ENCODE measurements around the gene POMC. TPM values are rescaled to one million over a fixed set of nuclear protein-coding genes. Genes with fewer than 3 reads are reported as not detected.
"Not testable (repeated sequence)": the region's sequence is repeated elsewhere in the genome, so short reads cannot be mapped to it uniquely, and the experiment has no call there.

Gene POMC
- total RNA-seq, 1 donor from 2014 or later: 0.29 TPM

DNA sequence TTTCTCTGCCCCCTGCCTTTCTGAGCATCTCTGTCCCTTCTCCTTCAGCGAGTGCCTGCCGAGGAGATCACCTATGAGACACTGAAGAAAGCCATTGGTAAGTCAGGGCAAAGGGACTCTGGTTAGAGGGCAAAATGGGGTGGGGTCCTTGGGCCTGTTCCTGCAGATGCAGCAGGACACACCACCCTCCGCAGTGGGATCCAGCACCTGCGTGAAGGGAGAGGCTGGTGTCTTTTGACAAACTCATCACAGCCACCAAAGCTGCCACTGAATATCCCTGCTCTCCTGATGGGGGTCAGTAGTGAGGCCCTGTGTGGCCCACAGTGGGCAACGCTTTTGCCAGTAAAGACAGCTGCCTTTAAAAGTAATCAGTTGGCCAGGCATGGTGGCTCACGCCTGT is 18.7 kb downstream of the POMC start:
- Mint-ChIP-seq H3K4me3 (ENCODE audit: unreplicated experiment) (no peak overlapping the region), H3K36me3 (ENCODE audit: unreplicated experiment) (peaks cover 9% of the 10 kb centered on the region), H3K9me3 (ENCODE audit: unreplicated experiment) (no peaks in the 10 kb centered on the region), H3K4me1 (ENCODE audit: low read depth, unreplicated experiment) (no peaks in the 10 kb centered on the region), H3K27me3 (ENCODE audit: unreplicated experiment) (peaks cover 5% of the 10 kb centered on the region), H3K27ac (ENCODE audit: unreplicated experiment) (no peak overlapping the region)
- DNase-seq: no peak
- TF ChIP-seq, protein P1, sequence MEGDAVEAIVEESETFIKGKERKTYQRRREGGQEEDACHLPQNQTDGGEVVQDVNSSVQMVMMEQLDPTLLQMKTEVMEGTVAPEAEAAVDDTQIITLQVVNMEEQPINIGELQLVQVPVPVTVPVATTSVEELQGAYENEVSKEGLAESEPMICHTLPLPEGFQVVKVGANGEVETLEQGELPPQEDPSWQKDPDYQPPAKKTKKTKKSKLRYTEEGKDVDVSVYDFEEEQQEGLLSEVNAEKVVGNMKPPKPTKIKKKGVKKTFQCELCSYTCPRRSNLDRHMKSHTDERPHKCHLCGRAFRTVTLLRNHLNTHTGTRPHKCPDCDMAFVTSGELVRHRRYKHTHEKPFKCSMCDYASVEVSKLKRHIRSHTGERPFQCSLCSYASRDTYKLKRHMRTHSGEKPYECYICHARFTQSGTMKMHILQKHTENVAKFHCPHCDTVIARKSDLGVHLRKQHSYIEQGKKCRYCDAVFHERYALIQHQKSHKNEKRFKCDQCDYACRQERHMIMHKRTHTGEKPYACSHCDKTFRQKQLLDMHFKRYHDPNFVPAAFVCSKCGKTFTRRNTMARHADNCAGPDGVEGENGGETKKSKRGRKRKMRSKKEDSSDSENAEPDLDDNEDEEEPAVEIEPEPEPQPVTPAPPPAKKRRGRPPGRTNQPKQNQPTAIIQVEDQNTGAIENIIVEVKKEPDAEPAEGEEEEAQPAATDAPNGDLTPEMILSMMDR (IDR thresholded peaks at IDR 0.05; ENCODE audit: partially characterized antibody, unreplicated experiment): no peak

DNA sequence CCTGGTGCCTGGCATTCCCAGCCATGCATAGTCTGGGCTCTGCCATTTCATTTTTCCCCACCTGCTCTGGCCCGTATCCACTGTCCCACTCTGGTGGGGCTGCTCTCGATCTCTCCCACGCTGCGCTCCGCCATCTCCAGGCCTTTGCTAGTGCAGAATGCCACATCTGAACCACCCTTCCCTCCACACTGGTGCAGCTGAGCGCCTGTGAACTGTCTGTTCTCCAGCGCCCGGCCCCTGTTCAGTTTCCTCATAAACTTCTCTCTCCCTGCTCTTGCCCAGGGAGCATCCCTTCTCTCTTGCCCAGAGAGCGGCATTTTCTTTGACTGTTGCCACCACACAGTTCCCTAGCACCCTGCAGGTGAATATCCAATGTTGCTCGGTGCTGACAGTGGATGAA is 21.5 kb downstream of the POMC start:
- TF ChIP-seq, protein P1 (IDR thresholded peaks at IDR 0.05; ENCODE audit: partially characterized antibody, unreplicated experiment): no peak
- Mint-ChIP-seq H3K27ac (ENCODE audit: unreplicated experiment) (no peak overlapping the region), H3K36me3 (ENCODE audit: unreplicated experiment) (no peaks in the 10 kb centered on the region), H3K27me3 (ENCODE audit: unreplicated experiment) (peaks cover 3% of the 10 kb centered on the region), H3K9me3 (ENCODE audit: unreplicated experiment) (no peaks in the 10 kb centered on the region), H3K4me1 (ENCODE audit: low read depth, unreplicated experiment) (no peaks in the 10 kb centered on the region), H3K4me3 (ENCODE audit: unreplicated experiment) (no peak overlapping the region)
- DNase-seq: no peak

DNA sequence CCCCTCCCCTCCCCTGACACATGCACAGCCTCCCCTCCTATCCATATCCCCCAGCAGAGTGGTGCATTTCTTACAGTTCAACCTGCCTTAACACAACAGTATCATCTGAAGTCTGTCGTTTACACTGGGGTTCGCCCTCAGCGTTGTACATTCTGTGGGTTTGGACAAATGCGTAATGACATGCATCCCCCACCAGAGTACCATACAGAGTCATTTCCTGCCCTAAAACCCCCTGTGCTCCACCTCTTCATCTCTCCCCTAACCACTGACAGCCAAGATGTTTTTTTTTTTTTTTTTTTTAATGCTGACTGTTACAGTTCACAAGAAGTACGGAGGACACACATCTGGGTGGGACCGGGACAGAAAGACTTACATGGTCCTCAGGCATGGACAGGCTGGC is 22.6 kb downstream of the POMC start:
- no peaks in the 10 kb centered on the region for H3K36me3 Mint-ChIP-seq (ENCODE audit: unreplicated experiment)
- H3K9me3 Mint-ChIP-seq (ENCODE audit: unreplicated experiment): no peaks in the 10 kb centered on the region
- peaks cover 3% of the 10 kb centered on the region for H3K27me3 Mint-ChIP-seq (ENCODE audit: unreplicated experiment)
- H3K27ac Mint-ChIP-seq (ENCODE audit: unreplicated experiment): no peak overlapping the region
- no peak overlapping the region for H3K4me3 Mint-ChIP-seq (ENCODE audit: unreplicated experiment)
- H3K4me1 Mint-ChIP-seq (ENCODE audit: low read depth, unreplicated experiment): no peaks in the 10 kb centered on the region
- no peak for DNase-seq
- TF ChIP-seq, protein P1 (IDR thresholded peaks at IDR 0.05; ENCODE audit: partially characterized antibody, unreplicated experiment): no peak

DNA sequence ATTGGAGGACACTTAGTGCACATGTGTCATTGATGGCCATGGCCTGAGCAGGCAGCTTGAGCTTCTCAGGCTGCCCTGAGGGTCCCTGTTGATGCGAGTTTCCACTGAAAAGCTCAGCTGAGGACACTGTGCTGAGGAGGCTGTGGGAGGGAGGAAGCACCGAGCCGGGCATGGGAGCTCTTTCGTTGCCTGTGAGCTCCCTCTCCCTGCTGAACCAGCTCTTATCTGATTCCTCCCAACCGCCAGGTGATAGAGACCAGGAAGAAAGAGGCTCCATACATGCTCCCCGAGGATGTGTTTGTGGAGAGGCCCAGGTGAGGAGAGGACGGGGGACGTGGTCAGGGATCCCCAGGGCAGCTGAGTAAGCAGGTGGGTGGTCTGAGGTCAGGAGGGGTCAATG is 27.3 kb downstream of the POMC start:
- Mint-ChIP-seq H3K27me3 (ENCODE audit: unreplicated experiment) (peaks cover 3% of the 10 kb centered on the region), H3K9me3 (ENCODE audit: unreplicated experiment) (peaks cover 1% of the 10 kb centered on the region), H3K36me3 (ENCODE audit: unreplicated experiment) (no peaks in the 10 kb centered on the region), H3K4me3 (ENCODE audit: unreplicated experiment) (no peak overlapping the region), H3K4me1 (ENCODE audit: low read depth, unreplicated experiment) (no peaks in the 10 kb centered on the region), H3K27ac (ENCODE audit: unreplicated experiment) (no peak overlapping the region)
- no peak for DNase-seq
- TF ChIP-seq, protein P1 (IDR thresholded peaks at IDR 0.05; ENCODE audit: partially characterized antibody, unreplicated experiment): no peak

DNA sequence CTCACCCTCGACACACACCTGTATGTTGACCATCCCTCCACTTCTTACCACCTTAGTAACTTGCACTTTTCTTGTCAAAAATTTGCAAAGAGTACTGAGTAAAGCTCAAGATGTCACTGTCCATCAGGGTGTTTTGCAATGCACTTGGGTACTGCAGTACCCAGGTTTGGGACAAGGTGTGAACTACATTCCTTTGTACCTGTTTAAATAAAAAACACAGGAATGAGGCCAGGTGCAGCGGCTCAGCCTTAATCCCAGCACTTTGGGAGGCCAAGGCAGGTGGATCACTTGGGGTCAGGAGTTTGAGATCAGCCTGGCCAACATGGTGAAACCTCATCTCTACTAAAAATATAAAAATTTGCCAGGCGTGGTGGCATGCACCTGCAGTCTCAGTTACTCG is 27.8 kb downstream of the POMC start:
- not testable (repeated sequence) for H3K27ac Mint-ChIP-seq (ENCODE audit: unreplicated experiment)

DNA sequence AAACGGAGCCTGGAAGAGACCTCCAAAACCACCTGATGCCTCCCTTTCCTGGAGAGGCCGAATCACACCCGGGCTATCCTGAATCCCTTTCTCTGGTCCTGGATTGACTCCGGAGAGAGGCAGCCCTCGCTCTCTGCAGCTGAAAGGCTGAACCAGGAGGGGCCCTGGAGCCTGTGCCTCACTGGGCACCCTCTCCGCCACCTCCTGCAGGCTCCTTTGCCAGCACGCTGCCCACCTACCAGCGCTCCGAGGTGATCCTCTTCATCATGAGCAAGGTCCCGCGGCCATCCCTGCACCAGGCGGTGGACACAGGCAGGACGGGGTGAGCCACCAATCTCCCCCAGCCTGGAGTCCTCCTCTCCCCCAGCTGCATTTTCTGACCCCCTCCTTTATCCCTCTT is 35.7 kb downstream of the POMC start:
- peaks cover 12% of the 10 kb centered on the region for H3K27me3 Mint-ChIP-seq (ENCODE audit: unreplicated experiment)
- H3K9me3 Mint-ChIP-seq (ENCODE audit: unreplicated experiment): peaks cover 3% of the 10 kb centered on the region
- H3K4me1 Mint-ChIP-seq (ENCODE audit: low read depth, unreplicated experiment): peaks cover 4% of the 10 kb centered on the region
- H3K4me3 Mint-ChIP-seq (ENCODE audit: unreplicated experiment): no peak overlapping the region
- TF ChIP-seq, protein P1 (IDR thresholded peaks at IDR 0.05; ENCODE audit: partially characterized antibody, unreplicated experiment): no peak
- H3K36me3 Mint-ChIP-seq (ENCODE audit: unreplicated experiment): peaks cover 12% of the 10 kb centered on the region
- no peak for DNase-seq
- H3K27ac Mint-ChIP-seq (ENCODE audit: unreplicated experiment): no peak overlapping the region

More for the DNA sequence above, 27.8 kb downstream of the POMC start:
- H3K27me3 Mint-ChIP-seq (ENCODE audit: unreplicated experiment); H3K9me3 Mint-ChIP-seq (ENCODE audit: unreplicated experiment); H3K36me3 Mint-ChIP-seq (ENCODE audit: unreplicated experiment); H3K4me3 Mint-ChIP-seq (ENCODE audit: unreplicated experiment); H3K4me1 Mint-ChIP-seq (ENCODE audit: low read depth, unreplicated experiment); DNase-seq: not testable (repeated sequence)
